HCT116 (cell line): Measurements from ENCODE around the gene SCN8A. TPM values are rescaled to one million over a fixed set of nuclear protein-coding genes. Genes with fewer than 3 reads are reported as not detected.

Experiments
- ATAC-seq: fragments of 200-7000 bp; cut with Tn5 transposase; 2 replicates; pipeline ENCODE4 v1.9.1; 2020; ENCODE audit warnings: mild to moderate bottlenecking, moderate library complexity
- BruUV-seq: library from RNA; stranded (reverse); fragments of 400-500 nt; replicated peaks from 2 replicates; lab custom pipeline; 2021; lab: Mats Ljungman, UMichigan
- CTCF ChIA-PET: fragments of 300-600 bp; sonication (Branson Sonifier 250); formaldehyde crosslinking; loops from one replicate; lab custom pipeline; 2021; ENCODE audit warnings: antibody characterized with exemption; lab: Charles Lee
- POLR2A ChIA-PET: fragments of 300-600, 350-600 bp; sonication (Branson Sonifier 250); formaldehyde crosslinking; loops from one replicate; lab custom pipeline; 2021; ENCODE audit warnings: antibody characterized with exemption; lab: Charles Lee
- RAD21 ChIA-PET, 2 experiments: fragments of 300-600 bp; sonication (Branson Sonifier 250); formaldehyde crosslinking; loops; one replicate each; lab custom pipeline; 2023; ENCODE audit warnings: low total read pairs in 2 of 2; ENCODE audit not compliant: uncharacterized antibody in 2 of 2, unreplicated experiment in 2 of 2, low non-redundant PET in 1 of 2; lab: Charles Lee
- DNase-seq: peaks from one replicate; pipeline ENCODE4 v3.0.0-alpha.2; 2010; ENCODE audit warnings: low read depth, low spot score
- H2AFZ ChIP-seq: fragments of 200-600 bp; shearing (Covaris generic), sonication (generic); 2 replicates; pipeline ENCODE4 v1.6.1; 2017; ENCODE audit warnings: low read depth, mixed run types, mixed read lengths, antibody characterized with exemption, low read length; ENCODE audit not compliant: poor library complexity, severe bottlenecking
- H3K27ac ChIP-seq: 2 replicates; pipeline ENCODE4 v1.5.1; 2012; ENCODE audit warnings: low read depth, low read length
- H3K27me3 ChIP-seq: fragments of 200-600 bp; sonication (generic); 2 replicates; pipeline ENCODE4 v1.6.1; 2016; ENCODE audit warnings: mixed run types, low read length, mixed read lengths; ENCODE audit not compliant: insufficient read depth
- H3K36me3 ChIP-seq, 2 experiments: fragments of 200-500 bp in 1 of 2; fragments of 200-600 bp in 1 of 2; sonication (Bioruptor generic) in 1 of 2; sonication (generic) in 1 of 2; 2 replicates each; pipeline versions ENCODE4 v1.5.1 to v1.6.1; 2014 to 2016; ENCODE audit warnings: low read length in 2 of 2, inconsistent platforms in 1 of 2, mixed read lengths in 1 of 2, mixed run types in 1 of 2; ENCODE audit not compliant: insufficient read depth in 2 of 2, control insufficient read depth in 1 of 2
- H3K4me1 ChIP-seq, 2 experiments: fragments of 200-600 bp in 1 of 2; sonication (generic) in 1 of 2; 2 replicates each; pipeline versions ENCODE4 v1.5.1 to v1.6.1; 2012 to 2017; ENCODE audit warnings: low read length in 2 of 2, inconsistent platforms in 1 of 2, mild to moderate bottlenecking in 1 of 2, mixed read lengths in 1 of 2, mixed run types in 1 of 2, moderate library complexity in 1 of 2; ENCODE audit not compliant: insufficient read depth in 2 of 2, control insufficient read depth in 1 of 2
- H3K4me2 ChIP-seq: fragments of 200-600 bp; sonication (generic); 2 replicates; pipeline ENCODE4 v1.6.1; 2017; ENCODE audit warnings: mixed run types, low read length, mixed read lengths
- H3K4me3 ChIP-seq, 2 experiments: fragments of 200-600 bp in 1 of 2; sonication (generic) in 1 of 2; replicated peaks in 1 of 2; 2 replicates each; pipeline ENCODE4 v1.5.1; 2011 to 2016; ENCODE audit warnings: low read length in 2 of 2, control low read depth in 1 of 2, low read depth in 1 of 2, mild to moderate bottlenecking in 1 of 2, mixed read lengths in 1 of 2, mixed run types in 1 of 2
- H3K79me2 ChIP-seq: fragments of 200-600 bp; sonication (generic); 2 replicates; pipeline ENCODE4 v1.6.1; 2017; ENCODE audit warnings: mild to moderate bottlenecking, mixed run types, low read length, moderate library complexity, mixed read lengths; ENCODE audit not compliant: insufficient read depth
- H3K9ac ChIP-seq: fragments of 200-600 bp; sonication (generic); 2 replicates; pipeline ENCODE4 v1.6.1; 2016; ENCODE audit warnings: low read length, mixed read lengths
- H3K9me2 ChIP-seq: fragments of 200-600 bp; sonication (generic), shearing (Covaris generic); 2 replicates; pipeline ENCODE4 v1.6.1; 2017; ENCODE audit warnings: mixed run types, mild to moderate bottlenecking, moderate library complexity; ENCODE audit not compliant: insufficient read depth
- H3K9me3 ChIP-seq, 2 experiments: fragments of 200-500 bp in 1 of 2; fragments of 200-600 bp in 1 of 2; sonication (Bioruptor generic) in 1 of 2; sonication (generic) in 1 of 2; 2 replicates each; pipeline ENCODE4 v1.6.1; 2014 to 2017; ENCODE audit warnings: low read length in 2 of 2, mixed read lengths in 2 of 2, inconsistent platforms in 1 of 2, low read depth in 1 of 2, mild to moderate bottlenecking in 1 of 2, mixed run types in 1 of 2, moderate library complexity in 1 of 2; ENCODE audit not compliant: control insufficient read depth in 1 of 2, insufficient read depth in 1 of 2
- H4K20me1 ChIP-seq: fragments of 200-600 bp; sonication (generic), shearing (Covaris generic); 2 replicates; pipeline ENCODE4 v1.6.1; 2017; ENCODE audit warnings: mixed run types, mild to moderate bottlenecking, moderate library complexity; ENCODE audit not compliant: insufficient read depth
- CEBPB ChIP-seq: IDR thresholded peaks from 2 replicates; pipeline ENCODE4 v1.6.1; 2012; ENCODE audit warnings: low read depth
- FOSL1 ChIP-seq: IDR thresholded peaks from 2 replicates; pipeline ENCODE4 v1.6.1; 2012; ENCODE audit warnings: low read depth
- JUND ChIP-seq: IDR thresholded peaks from 2 replicates; pipeline ENCODE4 v1.6.1; 2012
- RAD21 ChIP-seq: IDR thresholded peaks from 2 replicates; pipeline ENCODE4 v1.6.1; 2012; ENCODE audit warnings: low read depth, mild to moderate bottlenecking
- SIN3A ChIP-seq: IDR thresholded peaks from 2 replicates; pipeline ENCODE4 v1.6.1; 2012; ENCODE audit warnings: low read depth
- SRF ChIP-seq: IDR thresholded peaks from 2 replicates; pipeline ENCODE4 v1.6.1; 2012; ENCODE audit warnings: low read depth
- intact Hi-C: fragments of 100-400 bp; cut with micrococcal nuclease; formaldehyde crosslinking; loops from 2 replicates; pipeline ENCODE4 v1.10.0; 2022
- total RNA-seq: library from RNA; stranded (reverse); gene quantifications from one replicate; pipeline ENCODE4 v1.2.1, GENCODE V29; 2021; ENCODE audit not compliant: unreplicated experiment
- TF ChIP-seq, protein P1 (sequence below): IDR thresholded peaks from 2 replicates; pipeline ENCODE4 v1.6.1; 2011; ENCODE audit warnings: mild to moderate bottlenecking, low read length, moderate library complexity; ENCODE audit not compliant: insufficient replicate concordance; ENCODE audit errors: extremely low read depth
- TF ChIP-seq, protein P2 (sequence below): IDR thresholded peaks from 2 replicates; pipeline ENCODE4 v1.6.1; 2012

SCN8A gene
- total RNA-seq, 1 experiment from 2014 or later, result 7.1 TPM

DNA sequence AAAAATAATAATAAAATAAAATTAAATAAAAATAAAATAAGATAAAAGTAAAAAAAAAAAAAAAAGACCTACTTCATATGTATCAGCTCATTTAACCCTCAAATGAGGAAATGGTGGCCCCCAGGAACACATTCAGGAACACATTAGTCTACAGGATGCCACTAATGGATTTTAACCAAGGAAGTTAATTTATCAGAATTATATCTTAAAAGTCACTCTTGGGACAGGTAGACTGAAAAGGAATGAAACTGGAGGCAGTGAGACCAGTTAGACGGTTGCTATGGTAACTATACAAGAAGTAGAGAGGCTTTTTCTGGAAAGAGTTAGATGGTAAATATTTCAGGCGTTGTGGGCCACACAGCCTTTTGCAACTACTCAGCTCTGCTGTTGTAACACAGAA, 54.9 kb downstream of the SCN8A start:
- intact Hi-C loops, result no loop called here
- ChIA-PET POLR2A (no interaction called here), RAD21 (no interaction called here), CTCF (no interaction called here)
- no peak overlapping the region for H3K9ac ChIP-seq
- no peaks in the 10 kb centered on the region for H3K27me3 ChIP-seq
- H3K36me3 ChIP-seq, result no peaks in the 10 kb centered on the region
- ATAC-seq, result no peak
- H3K9me3 ChIP-seq, result no peaks in the 10 kb centered on the region
- TF ChIP-seq, protein P1, sequence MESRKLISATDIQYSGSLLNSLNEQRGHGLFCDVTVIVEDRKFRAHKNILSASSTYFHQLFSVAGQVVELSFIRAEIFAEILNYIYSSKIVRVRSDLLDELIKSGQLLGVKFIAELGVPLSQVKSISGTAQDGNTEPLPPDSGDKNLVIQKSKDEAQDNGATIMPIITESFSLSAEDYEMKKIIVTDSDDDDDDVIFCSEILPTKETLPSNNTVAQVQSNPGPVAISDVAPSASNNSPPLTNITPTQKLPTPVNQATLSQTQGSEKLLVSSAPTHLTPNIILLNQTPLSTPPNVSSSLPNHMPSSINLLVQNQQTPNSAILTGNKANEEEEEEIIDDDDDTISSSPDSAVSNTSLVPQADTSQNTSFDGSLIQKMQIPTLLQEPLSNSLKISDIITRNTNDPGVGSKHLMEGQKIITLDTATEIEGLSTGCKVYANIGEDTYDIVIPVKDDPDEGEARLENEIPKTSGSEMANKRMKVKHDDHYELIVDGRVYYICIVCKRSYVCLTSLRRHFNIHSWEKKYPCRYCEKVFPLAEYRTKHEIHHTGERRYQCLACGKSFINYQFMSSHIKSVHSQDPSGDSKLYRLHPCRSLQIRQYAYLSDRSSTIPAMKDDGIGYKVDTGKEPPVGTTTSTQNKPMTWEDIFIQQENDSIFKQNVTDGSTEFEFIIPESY, result no peak
- TF ChIP-seq, protein P2, sequence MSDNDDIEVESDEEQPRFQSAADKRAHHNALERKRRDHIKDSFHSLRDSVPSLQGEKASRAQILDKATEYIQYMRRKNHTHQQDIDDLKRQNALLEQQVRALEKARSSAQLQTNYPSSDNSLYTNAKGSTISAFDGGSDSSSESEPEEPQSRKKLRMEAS, result no peak
- no peak for TF ChIP-seq CEBPB
- no peak for DNase-seq
- H3K4me1 ChIP-seq, result no peaks in the 10 kb centered on the region
- BruUV-seq, result no TSS peak
- no peaks in the 10 kb centered on the region; the same call in 1 of the 2 replicates for H4K20me1 ChIP-seq
- no peak overlapping the region for H2AFZ ChIP-seq
- no peak overlapping the region for H3K27ac ChIP-seq
- H3K4me2 ChIP-seq, result no peak overlapping the region
- no peak overlapping the region for H3K4me3 ChIP-seq
- H3K79me2 ChIP-seq, result no peaks in the 10 kb centered on the region
- H3K9me2 ChIP-seq, result no peaks in the 10 kb centered on the region

DNA sequence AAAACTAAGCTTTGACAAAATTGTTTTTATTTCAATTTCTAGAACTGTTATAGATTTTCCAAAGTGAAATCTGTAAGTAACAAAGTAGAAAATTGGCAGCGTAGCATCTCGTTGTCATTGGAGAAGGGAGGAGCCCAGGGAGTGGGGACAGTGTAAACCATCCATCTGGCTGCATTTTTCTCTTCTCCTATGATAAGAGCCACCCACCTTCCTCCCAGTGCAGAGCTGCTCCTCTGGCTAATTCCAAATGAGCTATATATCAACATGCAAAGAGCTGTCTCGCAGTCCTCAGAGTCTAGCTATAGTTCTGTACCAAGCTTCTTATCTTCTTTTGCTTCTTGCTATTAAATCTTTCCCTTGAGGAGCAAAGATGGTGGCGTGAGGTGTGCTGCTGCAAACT, 56.6 kb downstream of the SCN8A start:
- POLR2A ChIA-PET, result no interaction called here
- Histone ChIP-seq H2AFZ (no peak overlapping the region), H3K9me3 (no peaks in the 10 kb centered on the region), H3K9ac (no peak overlapping the region), H3K4me3 (no peak overlapping the region), H3K4me2 (no peak overlapping the region), H3K9me2 (no peaks in the 10 kb centered on the region), H3K4me1 (no peaks in the 10 kb centered on the region), H3K36me3 (no peaks in the 10 kb centered on the region), H3K27ac (no peak overlapping the region), H4K20me1 (no peaks in the 10 kb centered on the region; the same call in 1 of the 2 replicates), H3K27me3 (no peaks in the 10 kb centered on the region), H3K79me2 (no peaks in the 10 kb centered on the region)
- CTCF ChIA-PET, result no interaction called here
- ATAC-seq (no peak), DNase-seq (no peak)
- BruUV-seq, result no TSS peak
- intact Hi-C loops, result no loop called here
- RAD21 ChIA-PET, result no interaction called here
- no peak for TF ChIP-seq SIN3A
- no peak for TF ChIP-seq SRF
- TF ChIP-seq, protein P1, result no peak
- TF ChIP-seq JUND, result no peak
- no peak for TF ChIP-seq FOSL1
- no peak for TF ChIP-seq RAD21
